GM12892 (cell line): Measurements from ENCODE around the gene TTYH2.

Experiments
- POLR2A ChIP-seq: IDR thresholded peaks from 2 replicates; pipeline ENCODE4 v1.6.1; 2011; ENCODE audit warnings: low read depth, low read length, control low read depth
- TAF1 ChIP-seq: IDR thresholded peaks from 2 replicates; pipeline ENCODE4 v1.6.1; 2011; ENCODE audit warnings: low read depth, mild to moderate bottlenecking, control low read depth, low read length, borderline replicate concordance

- no peak for TF ChIP-seq POLR2A
- TF ChIP-seq TAF1, result no peak
These were observed 18.7 kb upstream of the TTYH2 start for GRCh38 chr17:74194682-74195081.
